Smooth muscle cell of the brain vasculature (primary cell): ENCODE measurements around the gene GNAT2.

Experiments used
- DNase-seq: peaks from one replicate; pipeline ENCODE4 v3.0.0-alpha.2; 2012; ENCODE audit warnings: low read depth, low spot score

GNAT2 gene

DNA sequence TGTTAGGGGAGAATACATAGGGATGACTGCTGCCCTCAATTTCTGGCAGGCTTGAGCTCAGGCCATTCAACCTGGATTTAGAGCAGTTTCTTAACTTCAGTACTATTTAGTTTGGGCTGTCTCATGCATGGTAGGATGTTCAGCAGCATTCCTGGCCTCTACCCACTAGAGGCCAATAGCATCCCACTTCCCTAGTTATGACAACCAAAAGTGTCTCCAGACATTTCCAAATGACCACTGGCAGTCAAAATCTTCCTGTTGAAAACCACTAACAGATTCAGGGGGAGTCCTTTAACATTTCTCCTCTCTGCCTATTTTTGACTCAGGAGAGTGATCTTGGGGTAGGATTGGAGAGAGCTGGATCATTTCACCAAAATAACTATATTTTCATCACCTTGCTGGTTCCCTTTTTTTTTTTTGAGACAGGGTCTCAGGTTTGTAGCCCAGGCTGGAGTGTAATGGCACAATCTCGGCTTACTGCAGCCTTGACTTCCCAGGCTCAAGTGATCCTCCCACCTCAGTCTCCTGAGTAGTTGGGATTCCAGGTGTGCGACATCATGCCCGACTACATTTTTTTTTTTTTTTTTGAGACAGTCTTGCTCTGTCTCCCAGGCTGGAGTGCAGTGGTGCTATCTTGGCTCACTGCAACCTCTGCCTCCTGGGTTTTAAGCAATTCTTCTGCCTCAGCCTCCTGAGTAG, 8.7 kb downstream of the GNAT2 start:
- no peak for DNase-seq

DNA sequence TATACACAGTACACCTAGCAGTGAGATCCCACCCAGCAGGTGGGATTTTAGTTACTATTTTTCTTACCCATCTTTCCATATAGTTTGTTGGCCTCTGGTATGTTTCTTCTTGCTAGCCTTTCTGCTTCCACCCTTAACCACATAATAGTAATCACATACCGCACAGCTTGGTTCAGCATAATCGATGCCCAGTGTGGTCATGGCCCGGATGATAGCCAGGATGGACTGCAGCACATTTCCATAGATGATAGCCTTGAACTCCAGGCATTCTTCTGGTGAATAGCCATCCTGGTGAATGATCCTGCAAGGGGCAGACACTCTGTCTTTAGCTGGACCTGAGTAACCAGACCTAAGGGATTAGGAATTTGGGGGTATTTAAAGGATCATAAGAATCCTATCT, 9.5 kb downstream of the GNAT2 start:
- DNase-seq = no peak

DNA sequence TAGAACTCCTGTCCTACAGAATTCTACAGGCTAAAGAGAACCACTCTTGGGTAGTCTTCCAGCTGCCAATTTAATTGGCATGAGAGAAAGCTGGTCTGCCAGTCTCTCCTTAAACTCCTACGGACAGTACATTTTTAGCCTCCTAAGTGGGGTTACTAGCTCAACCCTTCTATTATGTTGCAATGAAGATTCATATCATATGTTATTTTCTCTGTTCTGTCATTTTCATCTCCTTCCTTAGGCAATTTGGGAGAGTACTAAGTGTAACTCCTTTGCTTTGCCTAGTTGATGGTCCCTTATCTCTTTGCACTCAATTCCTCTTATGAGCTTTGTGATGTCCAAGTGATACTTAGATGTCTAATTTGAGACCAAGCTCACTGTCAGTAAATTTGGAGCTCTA, 14.0 kb downstream of the GNAT2 start:
- DNase-seq = no peak

DNA sequence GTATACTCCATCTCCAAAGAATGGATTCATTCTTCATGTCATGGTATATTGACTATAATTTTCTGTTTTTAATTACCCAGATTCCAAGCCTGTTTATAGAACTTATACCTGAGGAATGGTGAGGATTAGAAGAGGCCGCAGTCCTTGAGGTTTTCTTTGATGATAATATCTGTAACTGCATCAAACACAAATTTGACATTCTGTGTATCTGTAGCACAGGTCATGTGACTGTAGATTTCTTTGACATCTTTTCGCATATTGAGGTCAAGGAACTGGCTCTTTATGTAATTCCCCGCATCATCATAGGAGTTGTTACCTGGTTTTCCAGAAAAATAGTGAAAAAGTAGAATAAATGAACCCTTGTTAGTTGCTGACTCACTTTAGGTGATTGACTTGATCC, 16.2 kb downstream of the GNAT2 start:
- DNase-seq = no peak

DNA sequence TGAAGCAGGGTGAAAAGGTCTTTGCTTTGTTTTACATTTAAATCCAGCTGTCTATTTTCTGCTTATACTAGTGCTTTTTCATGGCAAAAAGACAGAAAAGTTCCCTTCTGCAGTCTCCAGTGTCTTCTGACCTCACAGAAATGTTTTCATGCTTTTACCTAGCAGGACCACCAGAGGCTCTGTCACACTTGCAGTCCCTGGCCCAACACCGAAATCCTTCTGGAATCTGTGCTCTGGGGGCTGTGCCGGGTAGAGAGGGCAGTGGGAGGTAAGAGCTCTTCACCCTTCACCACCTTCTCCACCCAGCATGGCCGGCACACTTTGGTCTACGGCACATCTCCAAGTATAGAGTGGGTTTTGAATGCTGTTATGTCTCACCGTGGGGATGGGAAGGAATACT, 20.8 kb downstream of the GNAT2 start:
- no peak for DNase-seq

DNA sequence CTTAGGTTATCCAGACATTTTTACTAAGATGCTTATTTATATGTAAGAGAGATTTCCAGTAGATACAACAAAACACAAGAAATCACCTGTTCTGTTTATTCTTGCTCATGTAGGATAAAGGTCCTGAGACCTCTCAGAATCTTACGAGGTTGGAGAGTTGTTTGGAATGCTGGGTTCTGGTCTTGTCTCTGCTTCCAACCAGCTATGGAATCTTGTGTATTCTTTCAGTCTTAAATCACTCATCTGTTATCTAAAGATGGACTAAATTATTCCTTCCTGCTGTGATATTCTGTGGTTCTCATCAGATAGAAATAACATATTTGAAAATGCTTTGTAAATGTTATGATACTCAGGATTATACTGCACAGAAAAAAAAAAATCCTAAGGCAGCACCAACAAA, 21.3 kb downstream of the GNAT2 start:
- no peak for DNase-seq

DNA sequence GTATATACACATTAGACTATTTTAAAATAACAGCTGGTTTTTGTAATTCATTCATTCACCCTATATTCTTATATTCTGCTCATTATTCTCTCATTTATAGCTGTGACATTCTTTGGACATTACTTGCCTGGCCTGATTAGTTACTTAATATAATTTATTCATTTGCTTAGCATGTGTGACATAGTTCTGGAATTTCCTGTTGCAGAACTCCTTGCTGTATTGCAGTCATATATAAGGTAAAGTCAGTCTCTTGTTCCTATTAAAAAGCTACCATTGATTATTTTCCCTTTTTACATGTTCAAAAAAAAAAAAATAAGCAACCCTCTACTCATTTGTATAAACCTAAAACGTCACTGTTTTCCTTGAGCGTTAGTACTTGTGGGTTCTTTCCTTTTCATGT, 23.9 kb downstream of the GNAT2 start:
- DNase-seq = no peak

DNA sequence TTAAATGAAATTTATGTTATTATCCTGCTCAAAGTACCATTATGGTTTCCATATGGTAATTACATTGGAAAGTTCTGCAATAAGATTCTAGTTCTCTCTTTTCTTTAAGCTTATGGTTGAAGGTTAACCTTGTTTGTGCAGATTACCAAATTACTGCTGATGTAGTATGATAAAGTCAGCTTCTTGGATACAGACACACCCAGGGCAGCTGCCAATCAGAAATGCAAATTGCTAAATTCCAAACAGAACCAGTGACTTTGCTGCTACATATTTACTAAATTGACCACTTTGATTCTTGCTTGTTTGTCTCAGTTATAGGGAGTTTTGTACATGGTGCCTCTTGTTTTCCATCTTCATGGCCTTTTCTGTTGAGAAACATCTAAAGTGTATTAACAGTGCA, 26.5 kb downstream of the GNAT2 start:
- no peak for DNase-seq

DNA sequence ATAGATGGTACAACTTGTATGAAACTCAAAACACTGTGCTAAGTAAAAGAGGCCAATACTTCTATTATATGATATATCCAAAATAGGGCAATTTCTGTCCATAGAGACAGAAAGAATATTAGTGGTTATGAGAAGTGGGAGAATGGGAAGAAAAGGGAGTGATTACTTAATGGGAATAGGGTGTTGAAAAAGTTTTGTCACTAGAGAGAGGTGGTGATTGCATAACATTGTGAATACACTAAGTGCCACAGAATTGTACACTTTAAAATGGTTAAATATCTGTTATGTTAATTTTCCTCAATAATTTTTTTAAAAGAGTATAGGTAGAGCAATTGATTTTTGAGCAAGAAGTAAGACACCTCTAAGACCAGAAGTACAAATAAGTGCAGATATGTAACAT, 29.7 kb downstream of the GNAT2 start:
- no peak for DNase-seq

DNA sequence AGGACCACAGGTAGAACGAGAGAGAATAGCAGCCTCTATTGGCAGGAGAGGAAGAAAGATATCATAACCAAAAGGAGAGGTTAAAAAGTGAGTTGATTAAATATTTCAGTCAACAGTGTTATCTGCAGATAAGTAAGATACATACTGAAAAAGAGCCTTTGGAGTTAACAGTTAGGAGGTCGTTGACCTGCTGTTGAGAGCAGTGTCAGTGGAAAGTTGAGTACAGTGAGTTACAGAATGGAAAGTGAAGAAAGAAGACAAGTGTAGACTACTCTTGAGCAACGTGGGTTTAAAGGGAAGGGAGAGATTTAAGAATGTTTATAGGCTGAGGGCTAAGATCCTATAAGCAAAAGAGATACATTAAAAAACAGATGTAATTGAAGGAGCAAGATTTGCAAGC, 30.2 kb downstream of the GNAT2 start:
- DNase-seq = no peak

DNA sequence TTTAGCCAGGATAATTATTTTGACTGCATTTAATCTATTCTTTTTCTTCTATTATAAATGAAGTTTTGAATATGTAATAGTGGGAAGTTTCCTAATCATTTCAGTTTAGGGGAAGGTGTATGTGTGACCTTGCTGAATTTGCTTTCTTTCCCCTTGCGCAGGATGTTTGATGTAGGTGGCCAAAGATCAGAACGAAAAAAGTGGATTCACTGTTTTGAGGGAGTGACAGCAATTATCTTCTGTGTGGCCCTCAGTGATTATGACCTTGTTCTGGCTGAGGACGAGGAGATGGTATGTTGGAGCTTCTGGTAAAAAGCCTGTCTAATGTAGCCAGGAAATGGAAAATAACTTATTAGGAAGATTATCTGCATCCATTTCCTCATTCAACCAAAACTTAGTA, 33.4 kb downstream of the GNAT2 start:
- DNase-seq = no peak

DNA sequence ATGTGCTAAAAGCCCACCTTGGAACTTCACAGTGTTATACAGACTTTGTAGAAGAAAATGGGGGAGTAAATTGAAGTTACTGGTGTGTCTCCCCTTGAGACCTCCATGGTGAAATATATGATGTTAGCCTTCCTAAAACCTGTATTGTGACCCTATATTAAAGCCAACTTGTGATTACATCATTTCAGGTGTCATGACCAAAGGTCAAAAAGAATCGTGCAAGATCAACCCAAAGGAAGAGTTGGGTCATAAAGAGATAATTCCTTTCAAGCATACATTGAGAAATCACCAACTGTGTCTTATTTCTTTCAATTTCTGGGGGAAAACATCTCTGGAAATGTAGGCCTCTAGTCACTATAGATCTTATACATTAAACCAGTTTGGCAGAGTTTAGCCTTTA, 34.6 kb downstream of the GNAT2 start:
- no peak for DNase-seq

DNA sequence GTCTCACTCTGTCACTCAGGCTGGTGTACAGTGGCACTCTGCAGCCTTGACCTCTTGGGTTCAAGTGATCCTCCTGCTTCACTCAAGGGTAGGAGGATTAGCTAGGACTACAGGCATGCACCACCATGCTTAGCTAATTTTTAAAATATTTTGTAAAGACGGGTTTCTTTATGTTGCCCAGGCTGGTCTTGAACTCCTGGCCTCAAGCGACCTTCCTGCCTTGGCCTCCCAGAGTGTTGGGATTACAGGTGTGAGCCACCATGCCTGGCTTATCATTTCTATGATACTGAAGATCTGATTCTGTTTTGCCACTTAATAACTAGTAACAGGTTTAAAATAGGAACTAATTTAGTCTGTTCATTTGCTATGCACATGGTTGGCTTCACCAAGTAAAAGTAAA, 37.4 kb downstream of the GNAT2 start:
- no peak for DNase-seq

DNA sequence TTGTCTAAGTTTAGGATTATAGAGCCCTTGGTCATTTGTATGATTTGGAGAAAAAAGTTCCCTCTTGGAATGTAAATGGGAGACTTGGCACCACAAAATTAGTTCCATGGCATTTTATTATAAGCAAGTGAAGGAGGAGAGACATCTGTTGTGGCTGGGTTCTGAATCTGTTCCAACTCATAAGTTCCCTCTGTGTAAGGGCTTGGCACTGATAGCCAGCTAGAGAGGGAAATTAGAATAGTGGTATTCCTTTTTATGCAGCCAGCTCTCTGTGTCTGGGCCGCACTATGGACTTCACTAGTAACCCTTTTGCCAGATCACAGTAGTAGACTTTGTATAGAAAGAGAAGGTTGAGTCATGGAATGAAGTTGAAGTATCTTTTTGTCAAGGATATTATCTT, 39.9 kb downstream of the GNAT2 start:
- no peak for DNase-seq

DNA sequence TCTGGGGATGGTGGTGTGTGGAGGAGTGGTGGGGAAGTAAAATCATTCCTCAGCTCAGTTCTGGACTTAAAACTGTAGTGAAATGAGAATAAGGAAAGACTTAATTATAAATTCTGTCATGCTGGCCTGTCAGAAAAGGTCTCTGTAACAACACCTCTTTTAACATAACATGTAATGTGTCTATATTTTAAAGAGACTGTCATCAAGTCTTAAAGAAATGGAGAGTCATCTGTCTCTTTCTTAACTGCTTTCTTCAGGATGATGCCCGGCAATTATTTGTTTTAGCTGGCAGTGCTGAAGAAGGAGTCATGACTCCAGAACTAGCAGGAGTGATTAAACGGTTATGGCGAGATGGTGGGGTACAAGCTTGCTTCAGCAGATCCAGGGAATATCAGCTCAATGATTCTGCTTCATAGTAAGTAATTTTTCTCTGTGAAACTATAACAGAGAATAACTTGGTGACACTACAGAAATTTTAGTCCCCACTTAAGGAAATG, 40.4 kb downstream of the GNAT2 start:
- no peak for DNase-seq

DNA sequence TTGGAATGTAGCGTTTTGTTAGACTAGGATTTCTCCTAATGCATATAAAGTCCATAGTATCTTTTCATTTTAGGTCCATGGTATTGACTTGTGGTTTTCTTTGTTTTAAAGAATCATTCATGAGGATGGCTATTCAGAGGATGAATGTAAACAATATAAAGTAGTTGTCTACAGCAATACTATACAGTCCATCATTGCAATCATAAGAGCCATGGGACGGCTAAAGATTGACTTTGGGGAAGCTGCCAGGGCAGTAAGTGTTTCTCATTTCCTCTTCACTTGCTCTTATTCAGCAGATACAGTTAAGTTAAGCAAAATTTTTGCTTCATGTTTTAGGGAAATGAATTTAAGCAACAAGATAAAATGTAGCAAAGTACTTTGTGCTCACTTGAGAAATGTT, 45.6 kb downstream of the GNAT2 start:
- DNase-seq = no peak

DNA sequence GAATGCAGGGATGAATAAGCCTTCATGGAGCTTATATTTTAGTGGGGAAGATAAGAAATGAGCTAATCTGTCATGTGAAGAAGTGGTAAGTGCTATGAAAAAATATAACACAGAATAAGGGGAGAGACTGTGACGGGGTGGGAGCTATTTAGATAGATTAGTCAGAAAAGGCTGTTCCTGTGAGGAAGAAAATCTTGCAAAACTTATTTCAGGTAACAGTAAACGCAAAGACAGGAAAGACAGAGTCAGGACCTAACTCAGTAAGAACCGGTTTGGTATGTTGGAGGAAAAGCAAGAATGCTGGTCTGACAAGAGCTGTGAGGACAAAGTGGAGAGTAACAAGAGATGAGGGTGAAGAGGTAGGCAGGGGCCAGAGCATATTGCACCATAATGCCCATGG, 49.0 kb downstream of the GNAT2 start:
- no peak for DNase-seq

DNA sequence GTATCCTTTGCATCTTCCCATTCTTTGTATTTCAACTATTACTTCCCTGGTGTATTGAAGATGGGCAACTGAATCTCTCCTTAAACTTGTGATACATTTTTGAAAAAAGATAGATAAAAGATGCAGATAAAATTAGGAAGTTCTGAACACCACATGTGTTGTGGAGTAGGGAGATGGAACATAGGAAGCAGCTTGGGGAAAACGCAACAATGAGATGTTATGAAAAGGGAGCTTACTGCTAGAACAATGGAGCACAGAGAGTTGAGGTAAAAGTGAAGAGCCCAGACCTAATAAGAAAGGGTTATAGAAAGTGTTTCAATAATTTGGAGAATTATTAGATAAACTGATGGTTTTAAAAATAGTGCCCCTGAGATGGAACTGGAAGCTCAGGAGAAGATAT, 50.1 kb downstream of the GNAT2 start:
- no peak for DNase-seq

DNA sequence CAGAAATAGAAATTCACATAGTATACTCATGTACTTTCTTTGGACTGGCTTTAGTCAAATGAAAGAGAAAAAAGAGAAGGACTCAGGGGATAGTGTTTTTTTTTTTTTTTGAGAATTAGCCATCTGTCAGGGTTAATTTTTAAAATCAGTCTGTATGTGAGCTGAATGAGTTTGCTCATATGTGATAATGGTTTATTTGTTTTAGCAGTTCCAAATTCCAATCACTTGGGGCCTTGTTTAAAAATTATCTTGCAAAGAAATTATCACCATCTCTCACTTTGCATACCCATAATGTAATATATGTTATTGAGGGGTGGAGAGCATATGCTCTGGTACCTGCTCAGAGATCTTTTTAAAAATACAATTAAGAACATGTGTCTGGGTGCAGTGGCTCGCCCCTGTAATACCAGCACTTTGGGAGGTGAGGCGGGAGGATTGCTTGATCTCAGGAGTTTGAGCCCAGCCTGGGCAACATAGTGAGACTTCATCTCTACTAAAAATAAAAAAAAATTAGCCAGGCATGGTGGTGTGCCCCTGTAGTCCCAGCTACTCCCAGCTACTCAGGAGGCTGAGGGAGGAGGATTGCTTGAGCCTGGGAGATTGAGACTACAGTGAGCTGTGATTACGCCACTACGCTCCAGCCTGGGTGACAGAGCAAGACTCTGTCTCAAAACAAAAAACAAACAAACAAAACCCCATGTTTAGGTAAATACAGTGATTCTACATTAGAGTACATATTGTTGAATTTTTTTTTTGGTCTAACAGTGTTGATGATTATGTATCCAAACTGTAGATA, 51.3 kb downstream of the GNAT2 start:
- no peak for DNase-seq

DNA sequence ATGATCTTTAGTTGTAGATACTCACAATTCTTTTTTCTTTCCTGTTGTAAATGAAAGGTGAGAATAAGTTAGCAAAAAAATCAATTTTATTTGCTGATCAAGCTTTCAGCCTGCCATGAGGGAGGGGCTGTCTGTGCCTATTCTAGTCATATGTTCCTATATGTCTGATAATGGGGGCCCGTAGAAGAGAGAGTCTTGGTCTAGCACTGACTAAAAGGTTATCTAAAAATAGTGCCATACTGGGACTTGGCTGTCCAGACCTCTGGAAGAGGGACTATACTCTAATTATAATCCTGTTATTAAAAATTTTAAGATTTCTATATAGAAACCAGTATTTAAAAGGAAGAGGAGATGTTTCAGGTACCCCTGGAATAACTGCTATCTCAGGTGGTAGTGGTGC, 52.4 kb downstream of the GNAT2 start:
- DNase-seq = no peak

DNA sequence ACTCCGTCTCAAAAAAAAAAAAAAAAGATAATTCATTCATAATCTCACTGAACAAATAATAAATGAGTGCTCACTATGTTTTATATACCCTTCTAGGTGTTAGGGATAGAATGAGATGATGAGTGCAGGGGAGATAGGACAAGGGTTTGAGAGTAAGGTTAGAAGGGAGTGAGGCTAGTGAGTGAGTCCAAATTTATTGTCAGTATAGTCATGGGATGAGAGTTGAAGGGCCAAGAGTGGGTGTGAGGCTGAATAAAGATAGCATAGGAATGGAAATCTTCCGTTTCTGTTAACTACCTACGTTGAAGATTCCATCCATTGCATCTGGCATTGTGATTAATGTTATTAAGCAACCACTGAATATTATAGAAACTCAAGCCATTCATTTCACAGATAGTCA, 54.2 kb downstream of the GNAT2 start:
- no peak for DNase-seq

DNA sequence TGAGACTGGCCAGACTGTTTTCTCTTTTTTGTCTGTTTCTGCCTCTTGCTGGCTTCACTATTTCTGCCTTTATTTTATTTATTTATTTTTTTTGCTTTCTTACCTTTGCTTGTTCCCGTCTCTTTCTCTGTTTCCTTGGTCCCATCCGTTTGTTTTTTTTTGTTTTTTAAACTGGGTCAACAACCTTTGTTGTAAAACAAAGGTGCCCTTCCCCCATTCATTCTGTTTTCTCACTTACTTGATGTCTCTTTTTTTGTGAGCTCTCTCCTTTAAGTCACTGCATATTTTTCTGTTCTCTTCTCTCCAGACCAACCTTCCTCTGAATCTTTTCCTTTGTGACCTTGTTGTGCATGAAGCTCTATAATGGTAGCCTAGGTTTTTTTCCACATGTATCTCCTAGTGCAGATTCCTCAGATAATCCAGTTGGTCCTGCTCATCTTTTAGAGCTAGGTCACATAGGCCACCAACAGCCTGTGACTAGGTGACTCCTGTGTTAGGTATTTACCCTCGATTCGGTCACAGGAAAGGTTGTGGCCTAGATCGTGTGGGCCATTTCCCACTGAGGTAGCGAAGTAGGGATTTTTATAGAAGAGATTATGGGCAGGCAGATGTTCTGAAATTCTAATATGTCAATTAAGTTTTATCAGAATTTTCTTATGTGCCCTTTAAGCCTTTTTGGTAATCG, 55.1 kb downstream of the GNAT2 start:
- no peak for DNase-seq

DNA sequence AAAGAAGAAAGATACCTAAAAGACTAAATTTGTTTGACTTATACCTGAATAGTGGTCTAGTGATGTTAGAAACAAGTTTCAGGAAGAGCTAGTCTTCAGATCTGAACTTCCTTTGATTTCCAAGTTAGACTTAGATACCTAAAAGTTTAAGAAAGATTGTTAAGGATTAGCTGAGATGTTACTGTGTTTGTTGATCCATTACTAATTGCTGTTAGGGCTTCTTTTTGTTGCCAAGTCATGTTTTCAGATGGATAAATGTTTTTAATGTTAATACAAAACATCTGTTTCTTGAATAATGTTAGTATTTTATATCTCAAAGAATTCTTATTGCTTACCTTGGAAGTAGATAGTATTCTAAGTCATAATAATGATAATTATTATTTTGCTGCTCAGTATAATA, 59.4 kb downstream of the GNAT2 start:
- no peak for DNase-seq
